Endodermal cell (in vitro differentiated cells): ENCODE measurements around the gene PTGER3. TPM values are rescaled to one million over a fixed set of nuclear protein-coding genes. Genes with fewer than 3 reads are reported as not detected.

ENCODE experiments used
- DNase-seq: peaks from one replicate; pipeline ENCODE4 v3.0.0-alpha.2; 2017
- H3K27ac ChIP-seq: 2 replicates; pipeline ENCODE4 v1.5.1; 2013; ENCODE audit warnings: mild to moderate bottlenecking, low read depth, low read length, moderate library complexity
- H3K27me3 ChIP-seq: 2 replicates; pipeline ENCODE4 v1.6.1; 2013; ENCODE audit warnings: mild to moderate bottlenecking, low read length, moderate library complexity; ENCODE audit not compliant: insufficient read depth, control insufficient read depth, poor library complexity, severe bottlenecking
- H3K36me3 ChIP-seq: 2 replicates; pipeline ENCODE4 v1.7.0; 2013; ENCODE audit warnings: mild to moderate bottlenecking, low read length, moderate library complexity; ENCODE audit not compliant: control insufficient read depth, insufficient read depth
- H3K4me1 ChIP-seq: one replicate; pipeline ENCODE4 v1.7.0; 2013; ENCODE audit warnings: low read length; ENCODE audit not compliant: control insufficient read depth, insufficient read depth
- H3K4me3 ChIP-seq: 2 replicates; pipeline ENCODE4 v1.5.1; 2013; ENCODE audit warnings: mild to moderate bottlenecking, low read length, moderate library complexity
- H3K9ac ChIP-seq: 2 replicates; pipeline ENCODE4 v1.6.1; 2013; ENCODE audit warnings: mild to moderate bottlenecking, low read length, moderate library complexity; ENCODE audit not compliant: poor library complexity, severe bottlenecking; ENCODE audit errors: extremely low read depth
- H3K9me3 ChIP-seq: 2 replicates; pipeline ENCODE4 v1.6.1; 2013; ENCODE audit warnings: mild to moderate bottlenecking, low read length, moderate library complexity; ENCODE audit not compliant: control insufficient read depth
- H3K27ac Mint-ChIP-seq: 2 replicates; pipeline ENCODE4 v1.8.0; 2020; ENCODE audit warnings: mixed read lengths
- H3K27me3 Mint-ChIP-seq: 2 replicates; pipeline ENCODE4 v1.8.0; 2021; ENCODE audit warnings: mild to moderate bottlenecking, mixed read lengths; ENCODE audit not compliant: insufficient read depth
- H3K36me3 Mint-ChIP-seq: 2 replicates; pipeline ENCODE4 v1.8.0; 2020; ENCODE audit warnings: low read depth, mixed read lengths
- H3K4me1 Mint-ChIP-seq: 2 replicates; pipeline ENCODE4 v1.8.0; 2020; ENCODE audit warnings: mixed read lengths
- H3K4me3 Mint-ChIP-seq: 2 replicates; pipeline ENCODE4 v1.8.0; 2020; ENCODE audit warnings: mild to moderate bottlenecking, moderate library complexity, mixed read lengths
- H3K9me3 Mint-ChIP-seq: 2 replicates; pipeline ENCODE4 v1.8.0; 2020; ENCODE audit warnings: mild to moderate bottlenecking, mixed read lengths
- WGBS, 2 experiments: methylation state at CpG; one replicate each; pipeline versions ENCODE4 v1.1.5 to v1.1.7; 2013; ENCODE audit warnings: missing lambda C conversion rate in 2 of 2, mixed read lengths in 1 of 2; ENCODE audit not compliant: insufficient coverage in 1 of 2, insufficient read length in 1 of 2; 5-methylcytosine and 5-hydroxymethylcytosine counted together
- total RNA-seq, 2 donors: library from RNA; stranded (reverse); fragmentation: NEBNext Ultra II Directional in 1 of 2; extraction: Animal tissue kit (Norgen Biotek cat#: 25700) in 1 of 2; gene quantifications; 2 replicates in 1 of 2; 3 replicates in 1 of 2; pipeline ENCODE4 v1.2.1, GENCODE V29; 2021
- TF ChIP-seq, protein P1 (sequence below): fragments of 200-600 bp; sonication (generic); conservative IDR thresholded peaks from 2 replicates; pipeline ENCODE4 v1.5.0; 2021; ENCODE audit warnings: antibody characterized with exemption, mild to moderate bottlenecking

Gene PTGER3
- total RNA-seq, 2 donors from 2014 or later: 0.13 to 0.18 TPM

DNA sequence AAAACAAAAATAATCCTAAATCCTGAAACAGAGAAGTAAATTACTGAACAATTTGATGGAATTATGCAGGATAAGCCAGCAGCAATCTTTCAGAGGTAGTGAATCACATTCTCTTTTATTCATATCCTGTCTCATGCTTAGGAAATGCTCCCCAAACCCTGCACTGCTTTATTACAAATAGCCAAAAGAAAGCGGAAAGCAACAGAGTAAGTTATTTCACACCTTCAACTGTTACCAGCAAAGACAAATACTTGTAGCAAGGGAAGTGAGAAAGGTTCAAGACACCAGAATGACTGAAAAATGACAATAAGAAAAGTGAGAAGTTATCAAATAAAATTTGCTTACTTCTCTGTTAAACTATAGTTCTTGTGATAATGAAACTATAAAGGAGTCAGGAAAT is 27.1 kb upstream of the PTGER3 start:
- no peaks in the 10 kb centered on the region for H3K27me3 Mint-ChIP-seq
- no peak overlapping the region for H3K4me3 Mint-ChIP-seq
- TF ChIP-seq, protein P1, sequence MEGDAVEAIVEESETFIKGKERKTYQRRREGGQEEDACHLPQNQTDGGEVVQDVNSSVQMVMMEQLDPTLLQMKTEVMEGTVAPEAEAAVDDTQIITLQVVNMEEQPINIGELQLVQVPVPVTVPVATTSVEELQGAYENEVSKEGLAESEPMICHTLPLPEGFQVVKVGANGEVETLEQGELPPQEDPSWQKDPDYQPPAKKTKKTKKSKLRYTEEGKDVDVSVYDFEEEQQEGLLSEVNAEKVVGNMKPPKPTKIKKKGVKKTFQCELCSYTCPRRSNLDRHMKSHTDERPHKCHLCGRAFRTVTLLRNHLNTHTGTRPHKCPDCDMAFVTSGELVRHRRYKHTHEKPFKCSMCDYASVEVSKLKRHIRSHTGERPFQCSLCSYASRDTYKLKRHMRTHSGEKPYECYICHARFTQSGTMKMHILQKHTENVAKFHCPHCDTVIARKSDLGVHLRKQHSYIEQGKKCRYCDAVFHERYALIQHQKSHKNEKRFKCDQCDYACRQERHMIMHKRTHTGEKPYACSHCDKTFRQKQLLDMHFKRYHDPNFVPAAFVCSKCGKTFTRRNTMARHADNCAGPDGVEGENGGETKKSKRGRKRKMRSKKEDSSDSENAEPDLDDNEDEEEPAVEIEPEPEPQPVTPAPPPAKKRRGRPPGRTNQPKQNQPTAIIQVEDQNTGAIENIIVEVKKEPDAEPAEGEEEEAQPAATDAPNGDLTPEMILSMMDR: no peak
- Histone ChIP-seq H3K9me3 (no peaks in the 10 kb centered on the region), H3K4me3 (no peak overlapping the region), H3K27ac (no peak overlapping the region), H3K36me3 (peaks cover 83% of the 10 kb centered on the region), H3K9ac (no peak overlapping the region), H3K4me1 (peaks cover 9% of the 10 kb centered on the region), H3K27me3 (no peaks in the 10 kb centered on the region)
- peaks cover 65% of the 10 kb centered on the region for H3K36me3 Mint-ChIP-seq
- WGBS, 2 experiments: 92% methylated on average over 1 of the region's 1 CpG; no CpG with 5 or more reads in 1 of the 2 experiments
- no peak for DNase-seq
- peaks cover 21% of the 10 kb centered on the region for H3K4me1 Mint-ChIP-seq
- H3K9me3 Mint-ChIP-seq: no peaks in the 10 kb centered on the region
- no peak overlapping the region for H3K27ac Mint-ChIP-seq

DNA sequence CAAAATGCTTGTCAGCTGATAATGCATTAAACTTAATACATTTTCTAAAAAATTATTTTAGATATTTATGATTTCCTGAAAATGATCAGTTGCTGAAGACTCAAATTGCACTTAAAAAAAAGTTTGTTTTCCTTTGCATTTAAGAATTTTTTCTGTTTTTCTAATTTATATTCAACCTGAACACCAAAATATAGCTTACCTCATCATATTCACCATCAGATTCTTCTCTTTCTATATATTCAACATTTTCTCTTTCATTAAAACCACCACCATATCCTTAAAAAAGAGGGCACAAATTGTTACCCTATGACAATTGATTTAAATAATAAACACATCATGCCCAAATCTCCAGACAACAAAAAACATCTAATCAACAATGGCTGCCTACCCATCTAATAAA is 24.7 kb upstream of the PTGER3 start:
- Histone ChIP-seq H3K9me3 (no peaks in the 10 kb centered on the region), H3K9ac (no peak overlapping the region), H3K36me3 (peaks cover 94% of the 10 kb centered on the region), H3K27ac (no peak overlapping the region), H3K4me3 (no peak overlapping the region), H3K27me3 (no peaks in the 10 kb centered on the region), H3K4me1 (peaks cover 6% of the 10 kb centered on the region)
- H3K4me3 Mint-ChIP-seq: no peak overlapping the region
- H3K27ac Mint-ChIP-seq: no peak overlapping the region
- H3K36me3 Mint-ChIP-seq: peaks cover 64% of the 10 kb centered on the region
- DNase-seq: no peak
- H3K4me1 Mint-ChIP-seq: peaks cover 14% of the 10 kb centered on the region
- H3K27me3 Mint-ChIP-seq: no peaks in the 10 kb centered on the region
- TF ChIP-seq, protein P1: no peak
- H3K9me3 Mint-ChIP-seq: no peaks in the 10 kb centered on the region

DNA sequence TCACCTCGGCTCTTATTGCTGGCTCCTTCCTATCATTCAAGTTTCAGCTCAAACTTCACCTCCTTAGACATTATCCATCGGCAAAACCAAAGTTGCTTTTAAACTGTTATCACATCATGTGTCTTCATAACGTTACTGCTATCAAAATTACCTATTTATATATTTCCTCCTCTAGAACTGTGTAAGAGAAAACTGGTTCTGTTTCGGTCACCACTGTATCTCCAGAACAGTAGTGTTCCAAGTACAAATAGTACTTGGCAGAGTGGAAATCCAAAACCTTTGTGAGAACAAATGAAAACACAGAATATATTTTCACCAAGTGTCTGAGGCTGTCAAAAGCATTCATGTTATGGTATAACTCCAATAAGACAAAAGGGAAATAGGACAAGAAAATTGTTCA is 24.1 kb upstream of the PTGER3 start:
- H3K36me3 Mint-ChIP-seq: peaks cover 65% of the 10 kb centered on the region
- H3K27ac Mint-ChIP-seq: no peak overlapping the region
- WGBS, 2 experiments: 93 to 100% methylated on average over 2 to 4 of the region's 4 CpGs
- no peak for DNase-seq
- no peaks in the 10 kb centered on the region for H3K9me3 Mint-ChIP-seq
- H3K27me3 Mint-ChIP-seq: no peaks in the 10 kb centered on the region
- no peaks in the 10 kb centered on the region for H3K9me3 ChIP-seq
- peaks cover 14% of the 10 kb centered on the region for H3K4me1 Mint-ChIP-seq
- H3K27me3 ChIP-seq: no peaks in the 10 kb centered on the region
- no peak overlapping the region for H3K27ac ChIP-seq
- TF ChIP-seq, protein P1: no peak
- peaks cover 6% of the 10 kb centered on the region for H3K4me1 ChIP-seq
- no peak overlapping the region for H3K4me3 Mint-ChIP-seq
- no peak overlapping the region for H3K9ac ChIP-seq
- peaks cover 95% of the 10 kb centered on the region for H3K36me3 ChIP-seq
- no peak overlapping the region for H3K4me3 ChIP-seq
